Measurements from ENCODE around the gene ASB2. TPM values are rescaled to one million over a fixed set of nuclear protein-coding genes. Genes with fewer than 3 reads are reported as not detected.

Gene ASB2
- total RNA-seq, 1 experiment from 2014 or later = not detected

GRCh38 chr14:93980456-93981201 is 4.3 kb upstream of the ASB2 start:
- Histone ChIP-seq H3K27me3 (replicated peaks; ENCODE audit: control insufficient read depth, insufficient read depth, low read length) (no peaks in the 10 kb centered on the region), H3K4me1 (peaks cover 9% of the 10 kb centered on the region), H3K9me3 (no peaks in the 10 kb centered on the region), H3K36me3 (ENCODE audit: control insufficient read depth, insufficient read depth, low read length) (no peaks in the 10 kb centered on the region), H3K4me3 (ENCODE audit: low read depth, low read length) (no peak overlapping the region)
- Mint-ChIP-seq H3K27me3 (ENCODE audit: insufficient read depth, unreplicated experiment) (no peaks in the 10 kb centered on the region), H3K4me3 (ENCODE audit: unreplicated experiment) (no peak overlapping the region), H3K27ac (ENCODE audit: unreplicated experiment) (no peak overlapping the region), H3K4me1 (ENCODE audit: low read depth, unreplicated experiment) (no peaks in the 10 kb centered on the region), H3K9me3 (ENCODE audit: unreplicated experiment) (no peaks in the 10 kb centered on the region), H3K36me3 (ENCODE audit: insufficient read depth, unreplicated experiment) (no peaks in the 10 kb centered on the region)
- DNase-seq = no peak
- POLR2A ChIA-PET = no interaction called here
- no TSS peak for BruUV-seq (replicated peaks)
- no peak for TF ChIP-seq CTCF (IDR thresholded peaks at IDR 0.05; ENCODE audit: insufficient read depth in 1 of 2, low read depth in 1 of 2, low read length in 1 of 2, severe bottlenecking in 1 of 2, unreplicated experiment in 1 of 2)
- intact Hi-C loops (cut with micrococcal nuclease; ENCODE audit: unreplicated experiment) = no loop called here
- CTCF ChIA-PET = no interaction called here

DNA sequence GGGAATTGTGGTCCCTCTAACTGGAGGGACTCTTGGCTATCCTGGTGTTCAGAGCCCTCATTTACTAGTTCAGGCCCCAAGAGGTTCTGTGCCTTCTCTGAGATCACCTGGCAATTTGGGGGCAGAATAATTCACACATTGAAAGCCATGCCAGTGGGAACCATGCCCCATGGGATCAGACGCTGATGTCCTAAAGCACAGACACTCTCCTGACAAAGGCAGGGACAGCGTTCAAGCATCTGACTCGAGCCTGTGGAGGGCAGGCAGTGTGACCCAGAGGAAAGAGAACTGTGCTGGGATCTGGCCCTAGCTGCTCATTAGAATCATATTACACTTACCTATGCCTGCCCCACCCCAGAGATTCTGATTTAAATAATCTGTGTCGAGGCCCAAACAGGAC is 2.4 kb upstream of the ASB2 start:
- intact Hi-C loops (cut with micrococcal nuclease; ENCODE audit: unreplicated experiment) = no loop called here
- no peak overlapping the region for H3K4me3 Mint-ChIP-seq (ENCODE audit: unreplicated experiment)
- Histone ChIP-seq H3K4me1 (no peaks in the 10 kb centered on the region), H3K36me3 (ENCODE audit: control insufficient read depth, insufficient read depth, low read length) (no peaks in the 10 kb centered on the region), H3K4me3 (ENCODE audit: low read depth, low read length) (no peak overlapping the region), H3K27me3 (replicated peaks; ENCODE audit: control insufficient read depth, insufficient read depth, low read length) (no peaks in the 10 kb centered on the region), H3K9me3 (no peaks in the 10 kb centered on the region)
- H3K27me3 Mint-ChIP-seq (ENCODE audit: insufficient read depth, unreplicated experiment) = no peaks in the 10 kb centered on the region
- CTCF ChIA-PET = no interaction called here
- no peak for DNase-seq
- BruUV-seq (replicated peaks) = no TSS peak
- no peak overlapping the region for H3K27ac Mint-ChIP-seq (ENCODE audit: unreplicated experiment)
- no peak for TF ChIP-seq CTCF (IDR thresholded peaks at IDR 0.05; ENCODE audit: insufficient read depth in 1 of 2, low read depth in 1 of 2, low read length in 1 of 2, severe bottlenecking in 1 of 2, unreplicated experiment in 1 of 2)
- POLR2A ChIA-PET = no interaction called here
- H3K36me3 Mint-ChIP-seq (ENCODE audit: insufficient read depth, unreplicated experiment) = no peaks in the 10 kb centered on the region
- H3K4me1 Mint-ChIP-seq (ENCODE audit: low read depth, unreplicated experiment) = no peaks in the 10 kb centered on the region
- H3K9me3 Mint-ChIP-seq (ENCODE audit: unreplicated experiment) = no peaks in the 10 kb centered on the region

- H3K9me3 ChIP-seq = no peaks in the 10 kb centered on the region
- Mint-ChIP-seq H3K27me3 (ENCODE audit: insufficient read depth, unreplicated experiment) (no peaks in the 10 kb centered on the region), H3K4me3 (ENCODE audit: unreplicated experiment) (no peak overlapping the region), H3K27ac (ENCODE audit: unreplicated experiment) (no peak overlapping the region), H3K36me3 (ENCODE audit: insufficient read depth, unreplicated experiment) (no peaks in the 10 kb centered on the region), H3K9me3 (ENCODE audit: unreplicated experiment) (no peaks in the 10 kb centered on the region), H3K4me1 (ENCODE audit: low read depth, unreplicated experiment) (no peaks in the 10 kb centered on the region)
- no peaks in the 10 kb centered on the region for H3K36me3 ChIP-seq (ENCODE audit: control insufficient read depth, insufficient read depth, low read length)
- no peaks in the 10 kb centered on the region for H3K4me1 ChIP-seq
- ChIA-PET POLR2A (no interaction called here), CTCF (no interaction called here)
- intact Hi-C loops (cut with micrococcal nuclease; ENCODE audit: unreplicated experiment) = no loop called here
- DNase-seq = no peak
- no peaks in the 10 kb centered on the region for H3K27me3 ChIP-seq (replicated peaks; ENCODE audit: control insufficient read depth, insufficient read depth, low read length)
- TF ChIP-seq CTCF (IDR thresholded peaks at IDR 0.05; ENCODE audit: insufficient read depth in 1 of 2, low read depth in 1 of 2, low read length in 1 of 2, severe bottlenecking in 1 of 2, unreplicated experiment in 1 of 2) = no peak
- no TSS peak for BruUV-seq (replicated peaks)
- no peak overlapping the region for H3K4me3 ChIP-seq (ENCODE audit: low read depth, low read length)
Measured at GRCh38 chr14:93977790-93978581, 1.6 kb upstream of the ASB2 start.
